H1 (cell line): ENCODE data around the gene FHIT.

Experiments used
- POLR2AphosphoS5 ChIP-seq: IDR thresholded peaks from 2 replicates; pipeline ENCODE4 v1.6.1; 2011; ENCODE audit warnings: low read depth, low read length
- TF ChIP-seq, protein P1 (sequence below): IDR thresholded peaks from 2 replicates; pipeline ENCODE4 v1.6.1; 2012; ENCODE audit warnings: inconsistent platforms
- TF ChIP-seq, protein P2 (sequence below), 3 experiments: IDR thresholded peaks; 1 replicate in 2 of 3; 2 replicates in 1 of 3; pipeline versions ENCODE4 v1.5.1 to v1.6.1; 2011; ENCODE audit warnings: low read length in 3 of 3, mild to moderate bottlenecking in 3 of 3, inconsistent platforms in 2 of 3, low read depth in 1 of 3, moderate library complexity in 1 of 3; ENCODE audit not compliant: insufficient read depth in 1 of 3; ENCODE audit errors: control extremely low read depth in 1 of 3

DNA sequence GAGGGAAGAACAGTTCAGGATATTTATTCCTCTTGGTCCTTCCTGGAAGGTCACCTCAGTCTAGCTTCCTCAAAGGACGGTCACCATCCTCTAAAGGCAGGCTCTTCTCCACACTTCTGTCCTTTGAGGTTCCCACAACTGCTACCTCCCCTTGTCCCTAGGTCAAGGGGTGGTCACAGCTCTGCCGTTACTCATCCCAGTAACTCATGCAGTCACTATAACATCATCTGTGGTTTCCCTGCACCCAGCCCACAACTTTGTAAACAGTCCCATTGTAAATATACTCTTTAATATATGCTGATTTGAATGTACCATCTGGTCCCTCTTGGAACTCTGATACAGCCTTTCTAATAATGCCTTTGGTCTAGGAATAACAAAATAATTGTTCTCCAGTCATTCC is 887.4 kb downstream of the FHIT start:
- TF ChIP-seq, protein P1, sequence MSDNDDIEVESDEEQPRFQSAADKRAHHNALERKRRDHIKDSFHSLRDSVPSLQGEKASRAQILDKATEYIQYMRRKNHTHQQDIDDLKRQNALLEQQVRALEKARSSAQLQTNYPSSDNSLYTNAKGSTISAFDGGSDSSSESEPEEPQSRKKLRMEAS, result no peak
- no peak for TF ChIP-seq POLR2AphosphoS5
- TF ChIP-seq, protein P2, sequence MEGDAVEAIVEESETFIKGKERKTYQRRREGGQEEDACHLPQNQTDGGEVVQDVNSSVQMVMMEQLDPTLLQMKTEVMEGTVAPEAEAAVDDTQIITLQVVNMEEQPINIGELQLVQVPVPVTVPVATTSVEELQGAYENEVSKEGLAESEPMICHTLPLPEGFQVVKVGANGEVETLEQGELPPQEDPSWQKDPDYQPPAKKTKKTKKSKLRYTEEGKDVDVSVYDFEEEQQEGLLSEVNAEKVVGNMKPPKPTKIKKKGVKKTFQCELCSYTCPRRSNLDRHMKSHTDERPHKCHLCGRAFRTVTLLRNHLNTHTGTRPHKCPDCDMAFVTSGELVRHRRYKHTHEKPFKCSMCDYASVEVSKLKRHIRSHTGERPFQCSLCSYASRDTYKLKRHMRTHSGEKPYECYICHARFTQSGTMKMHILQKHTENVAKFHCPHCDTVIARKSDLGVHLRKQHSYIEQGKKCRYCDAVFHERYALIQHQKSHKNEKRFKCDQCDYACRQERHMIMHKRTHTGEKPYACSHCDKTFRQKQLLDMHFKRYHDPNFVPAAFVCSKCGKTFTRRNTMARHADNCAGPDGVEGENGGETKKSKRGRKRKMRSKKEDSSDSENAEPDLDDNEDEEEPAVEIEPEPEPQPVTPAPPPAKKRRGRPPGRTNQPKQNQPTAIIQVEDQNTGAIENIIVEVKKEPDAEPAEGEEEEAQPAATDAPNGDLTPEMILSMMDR (IDR thresholded peaks at IDR 0.05; ENCODE audit: control extremely low read depth in 1 of 3, insufficient read depth in 1 of 3, low read depth in 1 of 3, low read length in 3 of 3), result no peak
